Measurements from ENCODE around the gene DSC1. TPM values are rescaled to one million over a fixed set of nuclear protein-coding genes. Genes with fewer than 3 reads are reported as not detected.

Gene DSC1
- total and polyA plus RNA-seq, 4 donors, result 0.09 TPM; not detected in 3

- ATAC-seq (ENCODE audit: insufficient read depth, low FRiP score) (no peak), DNase-seq (no peak)
- Histone ChIP-seq H3K9ac (ENCODE audit: insufficient read depth in 1 of 2, low read length in 2 of 2) (no peak overlapping the region), H3K4me1 (ENCODE audit: control insufficient read depth in 5 of 5, insufficient read depth in 5 of 5, low read length in 5 of 5) (no peaks in the 10 kb centered on the region), H3K27me3 (ENCODE audit: control insufficient read depth in 3 of 3, insufficient read depth in 3 of 3, low read length in 2 of 3) (no peaks in the 10 kb centered on the region), H3K36me3 (ENCODE audit: control insufficient read depth in 4 of 4, insufficient read depth in 4 of 4, low read length in 4 of 4) (peaks cover 0 to 5% (median 0%) of the 10 kb centered on the region in 4 donors), H3K9me3 (ENCODE audit: control insufficient read depth in 4 of 4, insufficient read depth in 3 of 4, low read length in 3 of 4) (no peaks in the 10 kb centered on the region), H3K4me3 (no peak overlapping the region), H3K27ac (ENCODE audit: low read depth in 1 of 2, low read length in 1 of 2) (no peak overlapping the region)
- TF ChIP-seq CTCF (IDR thresholded peaks at IDR 0.05; ENCODE audit: control extremely low read depth, extremely low read depth), result no peak
- WGBS, 2 donors, result 81 to 85% methylated on average over 3 of the region's 3 CpGs
Observed at GRCh38 chr18:31079973-31080372, 82.7 kb downstream of the DSC1 start.

Other genes with a start within 250 kb of the DSC1 start
- gene DSC3, start 120.1 kb downstream of the DSC1 start, total RNA-seq, result 1 to 10 TPM in 1 of 2 donors, under 1 TPM in 1; 0.51 to 1.3 TPM
- gene DSC3, start 120.1 kb downstream of the DSC1 start, polyA plus RNA-seq, result under 1 TPM; 0.41 to 0.53 TPM
- gene DSC2, start 60.4 kb downstream of the DSC1 start, total RNA-seq, result 10 to 100 TPM; 13.5 to 15.4 TPM
- gene DSC2, start 60.4 kb downstream of the DSC1 start, polyA plus RNA-seq, result 1 to 10 TPM; 2.3 to 7.2 TPM
- not detected for gene DSG1, start 155.3 kb upstream of the DSC1 start, total RNA-seq
- not detected for gene DSG1, start 155.3 kb upstream of the DSC1 start, polyA plus RNA-seq
- not detected for gene DSG4, start 213.9 kb upstream of the DSC1 start, total RNA-seq
- gene DSG4, start 213.9 kb upstream of the DSC1 start, polyA plus RNA-seq, result not detected

Data from lung (tissue), 12 donors.